Neuronal stem cell (in vitro differentiated cells): ENCODE measurements around the gene RIC1.
"Not testable (repeated sequence)": the region's sequence is repeated elsewhere in the genome, so short reads cannot be mapped to it uniquely, and the experiment has no call there.

Experiments
- DNase-seq: peaks from one replicate; pipeline ENCODE4 v3.0.0-alpha.2; 2013; ENCODE audit warnings: low spot score
- H2AFZ ChIP-seq: one replicate; pipeline ENCODE4 v1.6.1; 2013; ENCODE audit warnings: mild to moderate bottlenecking, low read length, inconsistent platforms
- H2AK5ac ChIP-seq: 2 replicates; pipeline ENCODE4 v1.6.1; 2013; ENCODE audit warnings: low read depth, mild to moderate bottlenecking, inconsistent platforms, low read length, moderate library complexity, mixed read lengths
- H2BK120ac ChIP-seq: 2 replicates; pipeline ENCODE4 v1.6.1; 2013; ENCODE audit warnings: low read depth, mild to moderate bottlenecking, inconsistent platforms, low read length, moderate library complexity, mixed read lengths
- H2BK12ac ChIP-seq: one replicate; pipeline ENCODE4 v1.6.1; 2013; ENCODE audit warnings: low read length, inconsistent platforms
- H2BK15ac ChIP-seq: 2 replicates; pipeline ENCODE4 v1.6.1; 2013; ENCODE audit warnings: mild to moderate bottlenecking, low read length, inconsistent platforms, mixed read lengths
- H2BK5ac ChIP-seq: one replicate; pipeline ENCODE4 v1.6.1; 2013; ENCODE audit warnings: inconsistent platforms, mild to moderate bottlenecking, low read length, moderate library complexity
- H3K14ac ChIP-seq: one replicate; pipeline ENCODE4 v1.6.1; 2013; ENCODE audit warnings: low read length, inconsistent platforms
- H3K18ac ChIP-seq: 2 replicates; pipeline ENCODE4 v1.6.1; 2013; ENCODE audit warnings: low read length, inconsistent platforms
- H3K23ac ChIP-seq: 2 replicates; pipeline ENCODE4 v1.6.1; 2013; ENCODE audit warnings: low read depth, mild to moderate bottlenecking, mixed read lengths, low read length, inconsistent platforms; ENCODE audit not compliant: poor library complexity
- H3K27ac ChIP-seq: replicated peaks from 3 replicates; pipeline ENCODE4 v1.5.1; 2013; ENCODE audit warnings: low read length, inconsistent platforms
- H3K27me3 ChIP-seq, 3 experiments: 2 replicates each; pipeline ENCODE4 v1.6.1; 2013; ENCODE audit warnings: low read length in 3 of 3, mild to moderate bottlenecking in 2 of 3, inconsistent platforms in 1 of 3, low read depth in 1 of 3, mixed read lengths in 1 of 3, moderate library complexity in 1 of 3; ENCODE audit not compliant: control insufficient read depth in 3 of 3, insufficient read depth in 3 of 3
- H3K36me3 ChIP-seq, 2 donors: replicated peaks in 1 of 2; 2 replicates each; pipeline ENCODE4 v1.6.1; 2013; ENCODE audit warnings: low read length in 2 of 2; ENCODE audit not compliant: control insufficient read depth in 2 of 2, insufficient read depth in 2 of 2
- H3K4ac ChIP-seq: 2 replicates; pipeline ENCODE4 v1.6.1; 2013; ENCODE audit warnings: inconsistent platforms, mild to moderate bottlenecking, low read length, moderate library complexity
- H3K4me1 ChIP-seq, 2 donors: 1 replicate in 1 of 2; 2 replicates in 1 of 2; pipeline ENCODE4 v1.6.1; 2013; ENCODE audit warnings: low read length in 2 of 2, low read depth in 1 of 2; ENCODE audit not compliant: control insufficient read depth in 2 of 2, insufficient read depth in 1 of 2
- H3K4me2 ChIP-seq: one replicate; pipeline ENCODE4 v1.6.1; 2013; ENCODE audit warnings: mild to moderate bottlenecking, low read length, inconsistent platforms; ENCODE audit not compliant: insufficient read depth, poor library complexity, severe bottlenecking
- H3K4me3 ChIP-seq, 2 donors: 2 replicates each; pipeline ENCODE4 v1.5.1; 2013; ENCODE audit warnings: low read length in 2 of 2, mild to moderate bottlenecking in 2 of 2, inconsistent platforms in 1 of 2, moderate library complexity in 1 of 2
- H3K79me1 ChIP-seq: one replicate; pipeline ENCODE4 v1.6.1; 2013; ENCODE audit warnings: low read depth, mild to moderate bottlenecking, inconsistent platforms, low read length, moderate library complexity
- H3K9ac ChIP-seq: one replicate; pipeline ENCODE4 v1.6.1; 2013; ENCODE audit warnings: mild to moderate bottlenecking, low read depth, low read length, inconsistent platforms; ENCODE audit not compliant: poor library complexity
- H3K9me3 ChIP-seq, 2 donors: replicated peaks in 1 of 2; 2 replicates each; pipeline versions ENCODE3 to v1.6.1; 2013; ENCODE audit warnings: low read length in 2 of 2, mild to moderate bottlenecking in 2 of 2, inconsistent platforms in 1 of 2, low read depth in 1 of 2, mixed read lengths in 1 of 2, moderate library complexity in 1 of 2; ENCODE audit not compliant: control insufficient read depth in 2 of 2, insufficient read depth in 1 of 2
- H4K8ac ChIP-seq: one replicate; pipeline ENCODE4 v1.6.1; 2013; ENCODE audit warnings: low read depth, mild to moderate bottlenecking, inconsistent platforms, low read length, moderate library complexity
- H4K91ac ChIP-seq: one replicate; pipeline ENCODE4 v1.6.1; 2013; ENCODE audit warnings: low read length, low read depth, mild to moderate bottlenecking, inconsistent platforms; ENCODE audit not compliant: poor library complexity
- WGBS, 2 donors: extraction: QIAGEN DNeasy Blood & Tissue Kit; methylation state at CpG; one replicate each; pipeline ENCODE4 v1.1.7; 2013; ENCODE audit warnings: missing lambda C conversion rate in 2 of 2, mixed read lengths in 1 of 2; ENCODE audit not compliant: insufficient read length in 2 of 2, insufficient replicate concordance in 1 of 2; ENCODE audit errors: extremely low coverage in 2 of 2; 5-methylcytosine and 5-hydroxymethylcytosine counted together

RIC1 gene

DNA sequence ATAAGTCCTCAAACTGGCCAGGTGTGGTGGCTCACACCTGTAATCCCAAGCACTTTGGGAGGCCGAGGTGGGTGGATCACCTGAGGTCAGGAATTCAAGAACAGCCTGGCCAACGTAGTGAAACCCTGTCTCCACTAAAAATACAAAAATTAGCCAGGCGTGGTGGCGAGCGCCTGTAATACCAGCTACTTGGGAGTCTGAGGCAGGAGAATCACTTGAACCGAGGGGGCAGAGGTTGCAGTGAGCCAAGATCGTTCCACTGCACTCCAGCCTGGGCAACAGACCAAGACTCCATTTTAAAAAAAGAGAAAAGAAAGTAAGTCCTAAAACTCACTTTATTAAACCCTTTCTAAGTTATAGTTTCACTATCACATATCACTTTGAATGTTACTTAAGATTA, 171.5 kb downstream of the RIC1 start:
- not testable (repeated sequence) for H2AK5ac ChIP-seq, H4K8ac ChIP-seq, H4K91ac ChIP-seq, H2BK120ac ChIP-seq, H3K27ac ChIP-seq, H3K27me3 ChIP-seq, H2BK5ac ChIP-seq, H3K4me1 ChIP-seq, H3K4me3 ChIP-seq, H3K9me3 ChIP-seq, H3K4me2 ChIP-seq, H3K18ac ChIP-seq, DNase-seq, H3K79me1 ChIP-seq, H2BK12ac ChIP-seq, H3K4ac ChIP-seq, H2AFZ ChIP-seq, H3K36me3 ChIP-seq, H2BK15ac ChIP-seq, H3K14ac ChIP-seq, H3K23ac ChIP-seq, H3K9ac ChIP-seq
- WGBS, 2 donors = no CpG with 5 or more reads among the region's 7 CpGs

DNA sequence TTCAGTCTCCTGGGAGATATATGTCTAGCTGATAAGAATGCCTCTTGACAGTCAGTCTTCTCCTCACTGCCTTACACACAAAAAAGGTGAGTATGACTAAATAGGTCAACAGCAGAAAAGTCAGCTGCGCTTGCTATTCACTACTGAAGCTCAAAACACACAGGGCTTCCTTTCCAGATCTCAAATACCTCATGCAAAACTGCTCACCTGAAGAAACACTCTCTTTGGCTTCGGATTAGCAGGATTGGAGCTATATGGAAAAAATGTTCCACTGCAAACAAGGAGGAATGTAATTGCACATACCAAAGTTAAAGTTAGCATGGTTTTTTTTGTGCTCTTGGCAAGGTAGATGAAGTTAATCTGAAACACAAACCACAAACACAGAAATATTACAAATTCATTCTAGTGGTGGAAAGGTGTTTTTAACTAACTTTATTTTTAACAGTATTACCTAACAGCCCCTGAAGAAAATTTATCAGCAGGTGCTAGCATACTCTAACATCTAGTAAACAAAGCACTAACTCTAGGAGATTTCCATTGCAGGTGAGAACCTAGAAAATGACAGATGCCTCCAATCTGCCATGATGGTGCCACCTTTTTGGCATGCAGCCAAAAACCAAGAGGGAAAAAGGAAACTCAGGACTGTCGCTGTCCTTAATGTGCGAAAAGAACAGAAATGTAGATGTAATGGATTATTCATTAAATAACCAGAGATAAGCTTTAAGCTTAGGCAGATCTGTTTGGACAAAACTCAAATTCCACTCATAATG, 172.2 kb downstream of the RIC1 start:
- H2BK120ac ChIP-seq = no peak overlapping the region
- no peak overlapping the region for H2AK5ac ChIP-seq
- H2BK12ac ChIP-seq = no peak overlapping the region
- WGBS, 2 donors = no CpG with 5 or more reads among the region's 4 CpGs
- no peak overlapping the region for H3K14ac ChIP-seq
- H2BK5ac ChIP-seq = no peak overlapping the region
- no peak for DNase-seq
- no peak overlapping the region for H2BK15ac ChIP-seq
- no peak overlapping the region for H4K8ac ChIP-seq
- no peak overlapping the region for H3K18ac ChIP-seq
- no peak overlapping the region for H3K27ac ChIP-seq
- H3K79me1 ChIP-seq = no peaks in the 10 kb centered on the region
- H4K91ac ChIP-seq = no peak overlapping the region
- H3K4me1 ChIP-seq = no peaks in the 10 kb centered on the region
- H3K4me2 ChIP-seq = no peak overlapping the region
- H3K36me3 ChIP-seq = no peaks in the 10 kb centered on the region
- H3K9me3 ChIP-seq = no peaks in the 10 kb centered on the region
- no peak overlapping the region for H3K4me3 ChIP-seq
- no peak overlapping the region for H3K9ac ChIP-seq
- H3K23ac ChIP-seq = no peak overlapping the region
- no peak overlapping the region for H3K4ac ChIP-seq
- H2AFZ ChIP-seq = no peak overlapping the region
- no peaks in the 10 kb centered on the region for H3K27me3 ChIP-seq

DNA sequence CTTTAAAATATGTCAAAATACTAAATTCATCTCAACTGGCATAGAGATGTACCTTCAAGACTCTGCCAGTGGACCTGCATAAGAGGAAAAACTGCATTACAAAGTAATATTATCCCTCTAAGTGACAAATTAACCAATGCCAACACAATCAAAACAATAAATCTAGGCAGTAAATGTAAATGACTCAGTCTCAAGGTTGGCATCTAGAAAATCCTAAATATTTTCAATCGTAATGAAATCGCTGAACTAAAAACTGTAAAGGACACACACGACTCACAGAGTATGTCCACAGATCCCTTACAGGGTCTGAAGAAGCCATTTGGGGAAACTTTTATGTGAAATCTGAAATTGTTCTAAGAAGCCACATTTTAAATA, 172.8 kb downstream of the RIC1 start:
- Histone ChIP-seq H3K4me2 (no peak overlapping the region), H3K4me3 (no peak overlapping the region), H4K91ac (no peak overlapping the region), H3K27me3 (no peaks in the 10 kb centered on the region), H3K36me3 (no peaks in the 10 kb centered on the region), H3K79me1 (no peaks in the 10 kb centered on the region), H2BK5ac (no peak overlapping the region), H3K4ac (no peak overlapping the region), H3K27ac (no peak overlapping the region), H3K9me3 (no peaks in the 10 kb centered on the region), H3K4me1 (no peaks in the 10 kb centered on the region), H2AK5ac (no peak overlapping the region), H3K18ac (no peak overlapping the region), H2BK120ac (no peak overlapping the region), H3K23ac (no peak overlapping the region), H2BK15ac (no peak overlapping the region), H3K14ac (no peak overlapping the region), H2AFZ (no peak overlapping the region), H4K8ac (no peak overlapping the region), H2BK12ac (no peak overlapping the region), H3K9ac (no peak overlapping the region)
- no CpG with 5 or more reads among the region's 3 CpGs for WGBS, 2 donors
- no peak for DNase-seq

DNA sequence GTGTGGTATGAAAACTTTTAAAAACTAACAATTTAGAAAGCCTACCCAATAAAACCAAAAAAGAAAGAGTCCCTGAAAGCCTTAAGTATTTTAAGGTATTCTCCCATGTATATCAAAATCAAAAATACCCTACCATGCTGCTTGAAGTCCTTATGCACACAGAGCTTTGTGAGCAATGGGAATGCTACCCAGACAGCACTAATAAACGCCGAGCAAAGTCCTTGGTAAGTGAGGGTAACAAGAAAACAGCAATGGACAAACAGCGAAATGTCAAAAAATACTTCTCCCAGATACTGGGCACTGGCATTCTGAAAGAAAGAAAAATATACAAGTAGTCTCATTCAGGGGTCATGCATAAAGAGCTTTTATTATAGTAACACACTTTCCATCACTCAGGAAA, 176.6 kb downstream of the RIC1 start:
- Histone ChIP-seq H3K4ac (no peak overlapping the region), H2AFZ (no peak overlapping the region), H3K27ac (no peak overlapping the region), H3K4me2 (no peak overlapping the region), H3K23ac (no peak overlapping the region), H3K9me3 (no peaks in the 10 kb centered on the region), H2BK12ac (no peak overlapping the region), H3K79me1 (no peaks in the 10 kb centered on the region), H3K14ac (no peak overlapping the region), H4K8ac (no peak overlapping the region), H3K4me1 (no peaks in the 10 kb centered on the region), H2AK5ac (no peak overlapping the region), H4K91ac (no peak overlapping the region), H2BK15ac (no peak overlapping the region), H3K18ac (no peak overlapping the region), H2BK120ac (no peak overlapping the region), H2BK5ac (no peak overlapping the region), H3K9ac (no peak overlapping the region), H3K36me3 (no peaks in the 10 kb centered on the region), H3K27me3 (no peaks in the 10 kb centered on the region), H3K4me3 (no peak overlapping the region)
- no peak for DNase-seq
- no CpG with 5 or more reads among the region's 3 CpGs for WGBS, 2 donors
